Smooth muscle cell (in vitro differentiated cells): ENCODE results near the gene ADAMTS3. TPM values are rescaled to one million over a fixed set of nuclear protein-coding genes. Genes with fewer than 3 reads are reported as not detected.

Source experiments
- DNase-seq: peaks from one replicate; lab custom pipeline; 2025; ENCODE audit not compliant: unreplicated experiment; lab: John Stamatoyannopoulos, UW
- H2AFZ ChIP-seq: fragments of 200-600 bp; sonication (generic); 2 replicates; pipeline ENCODE4 v1.6.0; 2016; ENCODE audit warnings: antibody characterized with exemption, low read depth, mild to moderate bottlenecking
- H3F3A ChIP-seq: fragments of 200-600 bp; sonication (generic); 2 replicates; pipeline ENCODE4 v1.6.0; 2017; ENCODE audit warnings: antibody characterized with exemption, low read depth
- H3K27ac ChIP-seq: fragments of 200-600 bp; sonication (generic); 2 replicates; pipeline ENCODE4 v1.5.1; 2016; ENCODE audit warnings: low read depth, mild to moderate bottlenecking
- H3K27me3 ChIP-seq: fragments of 200-600 bp; sonication (generic); 2 replicates; pipeline ENCODE4 v1.6.1; 2016; ENCODE audit warnings: low read depth, mild to moderate bottlenecking
- H3K36me3 ChIP-seq: fragments of 200-600 bp; sonication (generic); 2 replicates; pipeline ENCODE4 v1.5.1; 2016; ENCODE audit warnings: low read depth
- H3K4me1 ChIP-seq: fragments of 200-600 bp; sonication (generic); 2 replicates; pipeline ENCODE4 v1.5.1; 2016; ENCODE audit warnings: low read depth
- H3K4me2 ChIP-seq: fragments of 200-600 bp; sonication (generic); 2 replicates; pipeline ENCODE4 v1.6.0; 2016; ENCODE audit warnings: mild to moderate bottlenecking
- H3K4me3 ChIP-seq: fragments of 200-600 bp; sonication (generic); 2 replicates; pipeline ENCODE4 v1.5.1; 2016; ENCODE audit warnings: mild to moderate bottlenecking
- H3K79me2 ChIP-seq: fragments of 200-600 bp; sonication (generic); 2 replicates; pipeline ENCODE4 v1.6.0; 2016; ENCODE audit warnings: low read depth, mild to moderate bottlenecking
- H3K9ac ChIP-seq: fragments of 200-600 bp; sonication (generic); 2 replicates; pipeline ENCODE4 v1.6.0; 2016; ENCODE audit warnings: low read depth
- H3K9me3 ChIP-seq: fragments of 200-600 bp; sonication (generic); replicated peaks from 2 replicates; pipeline ENCODE4 v1.5.1; 2016; ENCODE audit warnings: low read depth
- H4K20me1 ChIP-seq: fragments of 200-600 bp; sonication (generic); 2 replicates; pipeline ENCODE4 v1.6.0; 2016; ENCODE audit warnings: low read depth
- WGBS: methylation state at CpG from one replicate; pipeline ENCODE4 v1.1.7; 2016; ENCODE audit warnings: low lambda C conversion rate; 5-methylcytosine and 5-hydroxymethylcytosine counted together
- polyA plus RNA-seq: library from polyadenylated mRNA; unstranded; fragments of >200 nt; fragmentation: Nextera tagmentation; extraction: Ambion mirVana; gene quantifications from 2 replicates; pipeline ENCODE4 v1.2.1, GENCODE V29; 2016
- total RNA-seq: library from RNA; depleted of rRNA; stranded (reverse); fragments of >200 nt; gene quantifications from 2 replicates; pipeline ENCODE4 v1.2.3, GENCODE V29; 2014
- TF ChIP-seq, protein P1 (sequence below): fragments of 200-600 bp; sonication (generic); IDR thresholded peaks from 2 replicates; pipeline ENCODE4 v1.5.1; 2017; ENCODE audit warnings: borderline replicate concordance, mild to moderate bottlenecking, antibody characterized with exemption; ENCODE audit not compliant: insufficient read depth, poor library complexity, severe bottlenecking

The ADAMTS3 gene
- total and polyA plus RNA-seq, 2 experiments from 2014 or later = 0.15 to 2.2 TPM

DNA sequence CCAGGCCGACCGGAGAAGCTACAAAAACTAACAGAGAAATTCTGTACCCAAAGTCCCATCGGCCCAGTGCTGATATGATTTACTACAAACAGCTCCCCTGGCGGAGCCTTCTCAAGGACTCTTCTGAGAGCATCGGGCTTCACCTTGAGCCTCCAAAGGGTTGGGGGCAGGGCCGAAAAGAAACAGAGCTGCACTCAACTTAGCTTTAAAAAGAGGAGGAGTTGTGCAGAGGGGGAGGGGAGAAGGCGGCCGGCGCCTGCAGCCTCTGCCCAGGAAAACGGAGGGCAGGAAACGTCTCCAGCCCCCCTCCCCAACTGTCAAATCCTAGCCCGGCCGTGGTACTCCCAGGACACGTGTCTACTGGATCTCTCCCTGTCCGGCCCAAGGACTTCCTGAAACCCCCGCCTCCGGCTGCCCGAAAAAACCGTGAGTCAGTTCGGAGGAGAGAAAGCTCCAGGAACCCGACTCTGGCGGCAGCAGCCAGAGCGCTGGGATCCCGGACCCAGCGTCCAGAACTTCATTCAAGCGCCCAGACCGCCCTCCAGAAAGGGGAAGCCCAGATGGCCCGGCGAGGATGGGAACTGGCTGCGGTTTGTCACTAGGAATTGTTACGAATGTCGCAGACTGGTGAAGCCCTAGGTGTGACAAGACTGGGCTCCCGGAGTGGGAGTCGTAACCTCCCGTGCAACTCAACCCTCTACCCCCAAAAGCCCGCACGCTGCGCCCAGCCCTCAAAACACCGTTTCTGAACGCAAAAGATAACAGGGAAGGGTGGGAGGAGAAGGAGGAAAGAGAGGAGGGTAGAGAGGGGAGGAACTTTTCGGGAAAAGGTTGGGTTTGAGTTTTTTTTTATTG lies 973 bp downstream of the ADAMTS3 start:
- 1% methylated on average over 41 of the region's 41 CpGs for WGBS
- Histone ChIP-seq H3K4me2 (peak overlapping the region; percentile 88), H3K27ac (peak overlapping the region; percentile 60), H3K4me3 (peak overlapping the region; percentile 62), H3K4me1 (peaks cover 7% of the 10 kb centered on the region), H3K9ac (peak overlapping the region; percentile 46), H3K36me3 (no peaks in the 10 kb centered on the region), H3K27me3 (no peaks in the 10 kb centered on the region), H3K79me2 (no peaks in the 10 kb centered on the region), H4K20me1 (no peaks in the 10 kb centered on the region), H2AFZ (peak overlapping the region; percentile 95), H3K9me3 (no peaks in the 10 kb centered on the region), H3F3A (no peaks in the 10 kb centered on the region)
- TF ChIP-seq, protein P1, sequence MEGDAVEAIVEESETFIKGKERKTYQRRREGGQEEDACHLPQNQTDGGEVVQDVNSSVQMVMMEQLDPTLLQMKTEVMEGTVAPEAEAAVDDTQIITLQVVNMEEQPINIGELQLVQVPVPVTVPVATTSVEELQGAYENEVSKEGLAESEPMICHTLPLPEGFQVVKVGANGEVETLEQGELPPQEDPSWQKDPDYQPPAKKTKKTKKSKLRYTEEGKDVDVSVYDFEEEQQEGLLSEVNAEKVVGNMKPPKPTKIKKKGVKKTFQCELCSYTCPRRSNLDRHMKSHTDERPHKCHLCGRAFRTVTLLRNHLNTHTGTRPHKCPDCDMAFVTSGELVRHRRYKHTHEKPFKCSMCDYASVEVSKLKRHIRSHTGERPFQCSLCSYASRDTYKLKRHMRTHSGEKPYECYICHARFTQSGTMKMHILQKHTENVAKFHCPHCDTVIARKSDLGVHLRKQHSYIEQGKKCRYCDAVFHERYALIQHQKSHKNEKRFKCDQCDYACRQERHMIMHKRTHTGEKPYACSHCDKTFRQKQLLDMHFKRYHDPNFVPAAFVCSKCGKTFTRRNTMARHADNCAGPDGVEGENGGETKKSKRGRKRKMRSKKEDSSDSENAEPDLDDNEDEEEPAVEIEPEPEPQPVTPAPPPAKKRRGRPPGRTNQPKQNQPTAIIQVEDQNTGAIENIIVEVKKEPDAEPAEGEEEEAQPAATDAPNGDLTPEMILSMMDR = peak; percentile 29
- peak; percentile 34 for DNase-seq

DNA sequence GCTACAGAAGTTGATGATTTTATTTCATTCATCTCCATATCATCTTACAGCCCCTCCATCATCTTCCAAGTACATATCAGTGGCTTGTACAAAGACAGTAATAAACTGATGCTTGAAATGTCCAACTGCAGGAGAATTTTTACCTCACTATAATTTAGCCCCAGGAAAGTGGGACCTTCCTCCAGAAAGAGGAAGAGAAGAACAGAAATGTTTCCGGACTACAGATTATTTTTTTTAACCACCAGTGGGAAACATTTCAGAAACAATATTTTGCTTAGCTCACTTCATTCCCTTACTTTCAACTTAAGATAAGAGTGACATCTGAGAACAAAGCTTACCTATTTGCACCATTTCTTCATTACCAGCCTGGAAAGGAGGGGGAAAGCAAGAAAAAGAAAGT lies 2.0 kb downstream of the ADAMTS3 start:
- no peak overlapping the region for H2AFZ ChIP-seq
- no peak for DNase-seq
- peak overlapping the region; percentile 62 for H3K4me3 ChIP-seq
- no peak overlapping the region for H3K27ac ChIP-seq
- no peaks in the 10 kb centered on the region for H3F3A ChIP-seq
- no peaks in the 10 kb centered on the region for H3K36me3 ChIP-seq
- WGBS = 96% methylated on average over 1 of the region's 1 CpG
- H4K20me1 ChIP-seq = no peaks in the 10 kb centered on the region
- H3K4me1 ChIP-seq = peaks cover 7% of the 10 kb centered on the region
- TF ChIP-seq, protein P1 = no peak
- no peaks in the 10 kb centered on the region for H3K9me3 ChIP-seq
- no peaks in the 10 kb centered on the region for H3K79me2 ChIP-seq
- peak overlapping the region; percentile 88 for H3K4me2 ChIP-seq
- no peak overlapping the region for H3K9ac ChIP-seq
- no peaks in the 10 kb centered on the region for H3K27me3 ChIP-seq

DNA sequence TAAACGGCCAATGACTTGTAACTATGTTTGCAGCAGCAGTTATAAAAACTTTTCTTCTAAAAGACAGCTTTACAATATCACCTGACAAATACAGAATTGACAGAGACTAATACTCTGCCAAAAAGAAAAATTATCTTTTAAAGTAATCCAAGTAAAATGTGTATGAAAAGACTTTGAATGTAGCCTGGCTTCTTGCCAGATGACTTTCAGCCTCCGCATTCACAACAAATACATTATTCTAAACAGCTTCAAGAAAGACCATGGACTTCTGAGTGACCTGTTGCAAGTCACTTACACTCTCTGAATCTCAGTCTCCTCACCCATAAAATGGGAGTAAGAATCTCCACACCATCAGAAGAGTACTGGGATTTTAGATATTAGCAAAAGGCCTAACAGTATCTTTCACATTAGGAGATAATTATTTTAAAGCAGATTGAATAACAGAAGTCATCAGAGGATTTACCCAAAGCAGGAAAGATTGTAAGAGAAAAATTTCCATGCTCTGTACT lies 2.5 kb downstream of the ADAMTS3 start:
- Histone ChIP-seq H3K9ac (no peak overlapping the region), H3F3A (no peaks in the 10 kb centered on the region), H4K20me1 (no peaks in the 10 kb centered on the region), H2AFZ (no peak overlapping the region), H3K9me3 (no peaks in the 10 kb centered on the region), H3K4me1 (peaks cover 7% of the 10 kb centered on the region), H3K36me3 (no peaks in the 10 kb centered on the region), H3K4me2 (no peak overlapping the region), H3K79me2 (no peaks in the 10 kb centered on the region), H3K27ac (no peak overlapping the region), H3K4me3 (no peak overlapping the region), H3K27me3 (no peaks in the 10 kb centered on the region)
- TF ChIP-seq, protein P1 = no peak
- no peak for DNase-seq
- 85% methylated on average over 2 of the region's 2 CpGs for WGBS
